IPS-18a (cell line): Measurements from ENCODE around the gene LTBP2.

Experiments
- H3K27ac ChIP-seq: one replicate; pipeline ENCODE4 v1.5.1; 2013; ENCODE audit warnings: low read length
- H3K27me3 ChIP-seq: one replicate; pipeline ENCODE4 v1.6.1; 2013; ENCODE audit warnings: mild to moderate bottlenecking, low read length; ENCODE audit not compliant: control insufficient read depth, insufficient read depth
- H3K36me3 ChIP-seq: one replicate; pipeline ENCODE4 v1.6.1; 2013; ENCODE audit warnings: low read depth, low read length; ENCODE audit not compliant: control insufficient read depth
- H3K4me1 ChIP-seq: one replicate; pipeline ENCODE4 v1.6.1; 2013; ENCODE audit warnings: low read depth, low read length; ENCODE audit not compliant: control insufficient read depth
- H3K4me3 ChIP-seq: one replicate; pipeline ENCODE4 v1.5.1; 2013; ENCODE audit warnings: low read length
- H3K9ac ChIP-seq: one replicate; pipeline ENCODE4 v1.6.1; 2013; ENCODE audit warnings: mild to moderate bottlenecking, low read length, moderate library complexity
- H3K9me3 ChIP-seq: one replicate; pipeline ENCODE4 v1.6.1; 2013; ENCODE audit warnings: low read depth, low read length; ENCODE audit not compliant: control insufficient read depth

Gene LTBP2

DNA sequence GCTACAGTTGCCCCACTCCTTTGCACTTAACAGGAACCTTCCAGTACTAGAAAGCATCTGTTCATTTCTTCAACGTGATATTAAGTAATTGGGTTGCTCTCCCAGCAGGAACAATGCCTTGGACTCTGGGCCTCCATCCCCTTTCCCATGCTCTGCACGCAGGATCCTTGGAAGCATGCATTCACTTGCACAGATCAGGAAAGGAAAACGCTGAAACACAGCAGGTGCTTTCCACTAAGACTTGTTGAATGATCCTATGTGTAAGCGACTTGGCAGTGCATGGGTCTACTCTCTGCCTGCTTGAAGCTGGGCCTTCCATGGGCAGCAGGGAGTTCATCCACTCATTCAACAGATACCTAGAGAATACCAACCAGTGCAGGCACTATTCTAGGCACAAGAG, 2.3 kb downstream of the LTBP2 start:
- Histone ChIP-seq H3K27me3 (peaks cover 34% of the 10 kb centered on the region), H3K9me3 (no peaks in the 10 kb centered on the region), H3K27ac (no peak overlapping the region), H3K4me3 (no peak overlapping the region), H3K36me3 (no peaks in the 10 kb centered on the region), H3K4me1 (no peaks in the 10 kb centered on the region), H3K9ac (no peak overlapping the region)

GRCh38 chr14:74608959-74609611, 3.0 kb downstream of the LTBP2 start:
- no peak overlapping the region for H3K4me3 ChIP-seq
- no peaks in the 10 kb centered on the region for H3K9me3 ChIP-seq
- no peak overlapping the region for H3K27ac ChIP-seq
- no peaks in the 10 kb centered on the region for H3K36me3 ChIP-seq
- H3K27me3 ChIP-seq: peaks cover 34% of the 10 kb centered on the region
- no peak overlapping the region for H3K9ac ChIP-seq
- no peaks in the 10 kb centered on the region for H3K4me1 ChIP-seq

GRCh38 chr14:74606727-74607126, 5.3 kb downstream of the LTBP2 start:
- Histone ChIP-seq H3K4me1 (no peaks in the 10 kb centered on the region), H3K9me3 (no peaks in the 10 kb centered on the region), H3K36me3 (no peaks in the 10 kb centered on the region), H3K27me3 (peaks cover 28% of the 10 kb centered on the region), H3K4me3 (no peak overlapping the region), H3K27ac (no peak overlapping the region), H3K9ac (no peak overlapping the region)

DNA sequence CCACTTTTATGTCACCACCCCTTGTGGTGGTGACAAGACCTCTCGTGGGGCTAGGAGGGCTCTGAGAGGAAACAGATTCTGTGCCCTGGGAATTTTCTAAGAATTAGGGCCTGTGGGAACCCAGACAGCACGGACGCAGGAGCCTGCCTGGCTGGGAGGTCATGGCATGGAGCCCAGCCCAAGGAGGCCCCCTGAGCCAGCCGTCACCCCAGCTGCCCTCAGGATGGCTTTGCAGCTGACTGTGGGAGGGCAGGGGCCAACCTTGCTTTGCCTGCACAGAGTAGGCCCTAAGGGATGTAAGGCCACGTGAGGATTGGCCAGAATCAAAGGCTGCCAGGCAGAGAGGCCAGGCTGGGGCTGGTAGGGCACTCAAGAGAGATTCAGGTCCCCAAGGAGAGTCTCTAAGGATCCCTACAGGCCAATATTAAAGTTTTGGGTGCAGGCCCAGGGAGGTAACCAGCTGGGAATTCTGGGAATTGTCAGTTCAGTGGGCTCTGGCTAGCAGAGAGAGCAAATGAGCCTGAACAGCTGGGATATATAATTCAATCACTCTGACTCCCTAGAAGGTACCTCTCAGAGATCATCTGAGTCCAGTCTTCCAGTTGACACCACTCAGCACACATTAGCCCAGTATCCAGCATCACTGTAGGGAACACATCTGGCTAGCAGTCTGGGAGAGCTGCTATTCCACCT, 6.4 kb downstream of the LTBP2 start:
- H3K9ac ChIP-seq: no peak overlapping the region
- no peaks in the 10 kb centered on the region for H3K4me1 ChIP-seq
- H3K4me3 ChIP-seq: no peak overlapping the region
- H3K9me3 ChIP-seq: no peaks in the 10 kb centered on the region
- H3K36me3 ChIP-seq: no peaks in the 10 kb centered on the region
- H3K27ac ChIP-seq: no peak overlapping the region
- H3K27me3 ChIP-seq: peaks cover 17% of the 10 kb centered on the region

GRCh38 chr14:74604911-74605310, 7.1 kb downstream of the LTBP2 start:
- no peaks in the 10 kb centered on the region for H3K36me3 ChIP-seq
- H3K9me3 ChIP-seq: no peaks in the 10 kb centered on the region
- H3K4me3 ChIP-seq: no peak overlapping the region
- H3K27ac ChIP-seq: no peak overlapping the region
- H3K4me1 ChIP-seq: no peaks in the 10 kb centered on the region
- H3K9ac ChIP-seq: no peak overlapping the region
- peaks cover 10% of the 10 kb centered on the region for H3K27me3 ChIP-seq

- no peaks in the 10 kb centered on the region for H3K9me3 ChIP-seq
- no peak overlapping the region for H3K9ac ChIP-seq
- no peak overlapping the region for H3K27ac ChIP-seq
- H3K4me3 ChIP-seq: no peak overlapping the region
- H3K27me3 ChIP-seq: peaks cover 2% of the 10 kb centered on the region
- no peaks in the 10 kb centered on the region for H3K4me1 ChIP-seq
- no peaks in the 10 kb centered on the region for H3K36me3 ChIP-seq
Measured at GRCh38 chr14:74604157-74604556, 7.9 kb downstream of the LTBP2 start.

- H3K4me3 ChIP-seq: no peak overlapping the region
- no peaks in the 10 kb centered on the region for H3K36me3 ChIP-seq
- H3K4me1 ChIP-seq: no peaks in the 10 kb centered on the region
- no peaks in the 10 kb centered on the region for H3K27me3 ChIP-seq
- H3K9me3 ChIP-seq: no peaks in the 10 kb centered on the region
- no peak overlapping the region for H3K9ac ChIP-seq
- no peak overlapping the region for H3K27ac ChIP-seq
Measured at GRCh38 chr14:74601982-74602381, 10.1 kb downstream of the LTBP2 start.

GRCh38 chr14:74599946-74600345, 12.1 kb downstream of the LTBP2 start:
- Histone ChIP-seq H3K4me1 (no peaks in the 10 kb centered on the region), H3K27ac (no peak overlapping the region), H3K9ac (no peak overlapping the region), H3K9me3 (no peaks in the 10 kb centered on the region), H3K36me3 (no peaks in the 10 kb centered on the region), H3K4me3 (no peak overlapping the region), H3K27me3 (no peaks in the 10 kb centered on the region)

- no peak overlapping the region for H3K27ac ChIP-seq
- no peaks in the 10 kb centered on the region for H3K4me1 ChIP-seq
- no peaks in the 10 kb centered on the region for H3K9me3 ChIP-seq
- no peak overlapping the region for H3K9ac ChIP-seq
- H3K27me3 ChIP-seq: no peaks in the 10 kb centered on the region
- no peak overlapping the region for H3K4me3 ChIP-seq
- H3K36me3 ChIP-seq: no peaks in the 10 kb centered on the region
Measured at GRCh38 chr14:74599321-74599761, 12.7 kb downstream of the LTBP2 start.

DNA sequence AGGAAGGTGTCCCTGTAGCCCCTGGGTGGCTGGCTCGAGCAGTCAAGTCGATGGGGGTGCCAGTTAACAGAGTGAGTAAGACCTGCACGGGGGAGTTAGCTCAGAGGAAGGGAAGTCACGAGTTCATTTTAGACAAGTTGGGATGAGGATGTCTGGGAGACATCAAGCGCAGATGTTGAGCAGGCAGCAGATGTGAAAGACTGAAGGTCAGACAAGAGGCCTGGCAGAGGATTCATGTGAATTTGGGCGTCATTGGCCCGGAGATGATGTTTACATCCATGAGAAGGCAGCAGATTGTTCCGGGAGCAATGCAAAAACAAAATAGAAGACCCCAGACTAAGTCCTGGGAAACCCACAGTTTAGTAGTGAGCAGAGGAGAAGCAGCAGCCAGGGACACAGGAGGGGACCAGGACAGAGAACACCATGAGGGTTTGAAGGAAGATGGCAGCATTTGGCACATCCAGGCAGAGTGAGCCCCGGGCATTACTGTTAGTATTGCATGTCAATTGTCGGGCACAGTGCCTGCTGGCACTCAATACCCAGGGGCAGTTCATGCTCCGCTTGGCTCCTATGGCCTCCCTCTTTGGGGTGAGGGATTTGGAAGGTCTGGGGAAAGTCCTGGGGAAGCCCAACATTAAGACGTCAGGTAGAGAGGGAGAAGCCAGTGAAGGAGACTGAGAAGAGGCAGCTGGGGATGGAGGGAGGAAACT, 15.1 kb downstream of the LTBP2 start:
- H3K4me3 ChIP-seq: no peak overlapping the region
- H3K27me3 ChIP-seq: no peaks in the 10 kb centered on the region
- no peak overlapping the region for H3K9ac ChIP-seq
- no peak overlapping the region for H3K27ac ChIP-seq
- no peaks in the 10 kb centered on the region for H3K9me3 ChIP-seq
- no peaks in the 10 kb centered on the region for H3K36me3 ChIP-seq
- no peaks in the 10 kb centered on the region for H3K4me1 ChIP-seq

DNA sequence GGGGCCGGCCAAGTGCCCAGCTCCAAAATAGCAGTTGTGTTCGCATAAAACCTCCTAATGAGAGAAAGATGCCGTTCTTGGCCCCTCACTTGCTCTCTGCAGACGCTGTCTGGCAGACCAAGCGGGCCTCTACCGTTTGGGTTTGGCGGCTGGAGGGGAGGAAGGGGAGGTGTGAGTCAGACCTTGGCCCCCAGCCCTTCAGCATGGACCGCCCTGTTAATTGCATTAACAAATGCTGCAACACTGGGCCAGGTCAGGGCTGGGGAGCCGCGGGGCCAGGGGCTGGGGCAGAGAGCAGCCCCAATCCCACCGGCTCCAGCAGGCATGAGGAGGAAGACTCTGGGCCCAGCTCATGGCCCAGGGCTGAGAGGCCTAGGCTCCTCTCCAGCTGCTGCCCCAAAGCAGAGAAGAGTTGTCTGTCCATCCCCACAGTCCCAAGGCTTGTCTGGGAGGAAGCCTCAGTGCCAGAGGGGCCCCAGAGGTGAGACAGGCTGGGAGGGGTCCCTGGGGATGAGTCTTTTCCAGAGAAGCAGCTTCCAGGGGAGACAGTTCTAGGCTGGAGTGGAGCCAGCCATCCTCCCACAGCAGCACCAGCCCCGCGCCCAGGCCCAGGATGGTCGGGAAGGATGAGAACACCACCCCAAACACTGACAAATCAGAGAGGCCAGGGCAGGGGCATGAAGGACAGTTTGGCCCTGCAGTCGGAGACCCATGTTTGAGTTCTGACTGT, 16.9 kb downstream of the LTBP2 start:
- H3K9ac ChIP-seq: no peak overlapping the region
- no peaks in the 10 kb centered on the region for H3K27me3 ChIP-seq
- H3K36me3 ChIP-seq: no peaks in the 10 kb centered on the region
- H3K4me3 ChIP-seq: no peak overlapping the region
- no peaks in the 10 kb centered on the region for H3K9me3 ChIP-seq
- no peak overlapping the region for H3K27ac ChIP-seq
- H3K4me1 ChIP-seq: no peaks in the 10 kb centered on the region
